Esophagus muscularis mucosa (tissue), 4 donors: ENCODE results near the gene GOLGA2.

Experiments used
- EP300 ChIP-seq: sonication (generic); formaldehyde crosslinking; IDR thresholded peaks from one replicate; pipeline ENCODE4 v1.6.1; 2017; ENCODE audit warnings: antibody characterized with exemption
- POLR2A ChIP-seq: fragments of 450-650 bp; IDR thresholded peaks from one replicate; pipeline ENCODE4 v1.6.1; 2017; ENCODE audit warnings: antibody characterized with exemption, moderate library complexity, mild to moderate bottlenecking, low read depth
- POLR2AphosphoS5 ChIP-seq, 2 donors: sonication (generic); formaldehyde crosslinking; IDR thresholded peaks; one replicate each; pipeline ENCODE4 v1.6.1; 2017; ENCODE audit warnings: antibody characterized with exemption in 2 of 2
- TF ChIP-seq, protein P1 (sequence below), 3 experiments: fragments of 200-600 bp in 2 of 3; fragments of 450-650 bp in 1 of 3; sonication (generic) in 2 of 3; IDR thresholded peaks; one replicate each; pipeline ENCODE4 v1.5.1; 2017 to 2019; ENCODE audit warnings: antibody characterized with exemption in 3 of 3, mild to moderate bottlenecking in 2 of 3, moderate library complexity in 1 of 3

DNA sequence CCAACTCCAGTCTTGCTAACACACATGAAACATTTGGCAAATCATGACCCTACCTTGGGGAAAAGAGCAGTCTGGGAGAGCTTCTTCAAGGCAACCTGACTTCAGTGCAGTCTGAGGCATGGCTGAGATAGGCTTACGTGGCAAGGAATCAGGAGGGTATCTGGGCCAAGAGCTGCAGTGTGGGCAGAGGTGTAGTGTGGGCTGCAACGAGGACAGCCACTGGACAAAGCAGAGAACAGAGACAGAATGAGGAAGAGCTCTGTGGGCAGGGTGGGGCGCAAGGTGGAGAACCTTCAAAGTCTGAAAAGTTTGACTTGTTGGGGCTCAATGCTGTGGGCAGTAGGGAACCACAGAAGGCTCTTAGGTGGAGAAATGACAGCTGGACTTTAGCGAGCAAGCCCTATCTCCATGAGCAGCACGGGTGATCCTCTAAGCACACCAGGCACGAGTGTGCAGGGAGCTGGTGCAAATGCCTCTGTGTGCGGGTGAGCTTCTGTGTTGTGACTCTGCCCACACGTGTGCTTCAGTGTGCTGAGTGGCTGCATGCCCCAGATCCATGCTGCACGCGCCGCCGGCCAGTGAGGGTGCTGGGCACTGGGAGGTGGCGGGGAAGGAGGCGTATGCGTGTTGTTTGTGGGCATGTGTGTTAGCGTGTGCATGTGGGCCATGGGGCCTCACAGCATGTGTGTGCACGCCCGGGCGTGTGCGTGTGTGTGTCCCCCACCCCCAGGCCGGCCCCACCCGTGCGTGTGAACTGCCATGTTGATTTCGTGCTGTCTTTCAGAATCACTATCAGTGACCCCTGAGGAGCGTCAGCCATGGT is 23.3 kb downstream of the GOLGA2 start:
- TF ChIP-seq, protein P1, sequence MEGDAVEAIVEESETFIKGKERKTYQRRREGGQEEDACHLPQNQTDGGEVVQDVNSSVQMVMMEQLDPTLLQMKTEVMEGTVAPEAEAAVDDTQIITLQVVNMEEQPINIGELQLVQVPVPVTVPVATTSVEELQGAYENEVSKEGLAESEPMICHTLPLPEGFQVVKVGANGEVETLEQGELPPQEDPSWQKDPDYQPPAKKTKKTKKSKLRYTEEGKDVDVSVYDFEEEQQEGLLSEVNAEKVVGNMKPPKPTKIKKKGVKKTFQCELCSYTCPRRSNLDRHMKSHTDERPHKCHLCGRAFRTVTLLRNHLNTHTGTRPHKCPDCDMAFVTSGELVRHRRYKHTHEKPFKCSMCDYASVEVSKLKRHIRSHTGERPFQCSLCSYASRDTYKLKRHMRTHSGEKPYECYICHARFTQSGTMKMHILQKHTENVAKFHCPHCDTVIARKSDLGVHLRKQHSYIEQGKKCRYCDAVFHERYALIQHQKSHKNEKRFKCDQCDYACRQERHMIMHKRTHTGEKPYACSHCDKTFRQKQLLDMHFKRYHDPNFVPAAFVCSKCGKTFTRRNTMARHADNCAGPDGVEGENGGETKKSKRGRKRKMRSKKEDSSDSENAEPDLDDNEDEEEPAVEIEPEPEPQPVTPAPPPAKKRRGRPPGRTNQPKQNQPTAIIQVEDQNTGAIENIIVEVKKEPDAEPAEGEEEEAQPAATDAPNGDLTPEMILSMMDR (IDR thresholded peaks at IDR 0.05) = no peak
- no peak for TF ChIP-seq POLR2A
- no peak for TF ChIP-seq POLR2AphosphoS5 (IDR thresholded peaks at IDR 0.05)
- no peak for TF ChIP-seq EP300
